Ascending aorta (tissue), 2 donors: ENCODE data around the gene ADAP1. TPM values are rescaled to one million over a fixed set of nuclear protein-coding genes. Genes with fewer than 3 reads are reported as not detected.

Experiments used
- DNase-seq, 2 donors: peaks; one replicate each; pipeline ENCODE4 v3.0.0-alpha.2; 2019; ENCODE audit warnings: low spot score in 2 of 2
- H3K27ac ChIP-seq, 2 donors: fragments of 200-600 bp; sonication (generic); one replicate each; pipeline ENCODE4 v1.5.1; 2016 to 2017; ENCODE audit warnings: mild to moderate bottlenecking in 1 of 2
- H3K27me3 ChIP-seq: fragments of 200-600 bp; sonication (generic); one replicate; pipeline ENCODE4 v1.5.1; 2017
- H3K36me3 ChIP-seq, 2 donors: fragments of 200-600 bp; sonication (generic); one replicate each; pipeline ENCODE4 v1.5.1; 2016
- H3K4me1 ChIP-seq, 2 donors: fragments of 200-600 bp; sonication (generic); one replicate each; pipeline ENCODE4 v1.5.1; 2016 to 2017; ENCODE audit warnings: mild to moderate bottlenecking in 1 of 2
- H3K4me3 ChIP-seq, 2 donors: fragments of 200-600 bp; sonication (generic); one replicate each; pipeline ENCODE4 v1.5.1; 2016 to 2017; ENCODE audit warnings: mild to moderate bottlenecking in 1 of 2
- H3K9me3 ChIP-seq, 2 donors: fragments of 200-600 bp; sonication (generic); one replicate each; pipeline ENCODE4 v1.5.1; 2016
- intact Hi-C: fragments of 100-400 bp; cut with DNase I; formaldehyde crosslinking; loops from one replicate; pipeline ENCODE4 v1.15.1; 2023
- total RNA-seq: library from RNA; depleted of rRNA; stranded (reverse); fragments of >200 nt; gene quantifications from one replicate; pipeline ENCODE4 v1.1.0, GENCODE V29; 2016
- TF ChIP-seq, protein P1 (sequence below), 3 experiments: fragments of 200-600 bp in 2 of 3; fragments of 450-650 bp in 1 of 3; sonication (generic) in 2 of 3; IDR thresholded peaks; one replicate each; pipeline ENCODE4 v1.5.1; 2016 to 2019; ENCODE audit warnings: antibody characterized with exemption in 3 of 3, mild to moderate bottlenecking in 1 of 3, moderate library complexity in 1 of 3

The ADAP1 gene
- total RNA-seq, 1 donor from 2014 or later = 44.5 TPM

DNA sequence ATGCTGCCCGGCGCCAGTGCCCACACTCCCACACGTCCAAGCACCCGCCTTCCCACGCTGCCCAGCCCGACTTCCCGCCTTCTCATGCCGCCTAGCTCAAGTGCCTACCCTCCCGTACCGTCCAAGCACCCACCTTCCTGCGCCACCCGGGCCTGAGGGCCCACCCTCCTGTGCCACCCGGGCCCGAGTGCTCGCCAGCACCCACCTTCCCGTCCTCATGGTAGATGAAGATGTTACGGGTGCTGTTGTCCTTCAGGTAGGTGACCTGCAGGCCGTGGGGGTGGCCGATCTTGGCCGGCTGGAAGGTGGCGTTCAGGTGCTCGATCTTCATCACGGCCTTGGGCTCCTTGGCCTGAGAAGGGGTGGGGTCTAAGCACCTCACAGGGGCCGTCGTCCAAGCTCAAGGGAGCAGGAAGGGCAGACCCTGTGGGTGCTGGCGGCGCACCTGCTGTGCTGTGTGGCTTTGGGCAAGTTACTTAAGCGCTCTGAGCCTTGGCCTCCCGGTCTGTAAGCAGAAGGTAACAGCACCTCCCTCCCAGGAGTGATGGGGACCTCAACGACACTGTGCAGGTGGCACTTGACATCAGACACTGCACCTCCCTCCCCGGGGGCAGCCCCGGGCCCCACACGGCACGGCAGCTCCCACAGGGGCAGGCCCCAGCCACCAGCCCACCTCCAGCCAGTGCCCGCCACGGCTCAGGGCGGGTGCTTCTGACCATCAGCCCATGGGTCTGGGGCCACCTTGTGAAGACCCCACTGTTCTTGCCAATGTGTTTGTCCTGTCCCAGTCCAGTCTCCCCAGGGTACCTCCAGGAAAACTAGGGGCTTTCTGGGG, 50.3 kb downstream of the ADAP1 start:
- Histone ChIP-seq H3K9me3 (no peaks in the 10 kb centered on the region), H3K27ac (no peak overlapping the region), H3K36me3 (no peaks in the 10 kb centered on the region), H3K27me3 (no peaks in the 10 kb centered on the region), H3K4me1 (no peaks in the 10 kb centered on the region), H3K4me3 (peak overlapping the region in 1 of 2 donors; percentile 14)
- DNase-seq = no peak
- intact Hi-C loops = no loop called here
- TF ChIP-seq, protein P1, sequence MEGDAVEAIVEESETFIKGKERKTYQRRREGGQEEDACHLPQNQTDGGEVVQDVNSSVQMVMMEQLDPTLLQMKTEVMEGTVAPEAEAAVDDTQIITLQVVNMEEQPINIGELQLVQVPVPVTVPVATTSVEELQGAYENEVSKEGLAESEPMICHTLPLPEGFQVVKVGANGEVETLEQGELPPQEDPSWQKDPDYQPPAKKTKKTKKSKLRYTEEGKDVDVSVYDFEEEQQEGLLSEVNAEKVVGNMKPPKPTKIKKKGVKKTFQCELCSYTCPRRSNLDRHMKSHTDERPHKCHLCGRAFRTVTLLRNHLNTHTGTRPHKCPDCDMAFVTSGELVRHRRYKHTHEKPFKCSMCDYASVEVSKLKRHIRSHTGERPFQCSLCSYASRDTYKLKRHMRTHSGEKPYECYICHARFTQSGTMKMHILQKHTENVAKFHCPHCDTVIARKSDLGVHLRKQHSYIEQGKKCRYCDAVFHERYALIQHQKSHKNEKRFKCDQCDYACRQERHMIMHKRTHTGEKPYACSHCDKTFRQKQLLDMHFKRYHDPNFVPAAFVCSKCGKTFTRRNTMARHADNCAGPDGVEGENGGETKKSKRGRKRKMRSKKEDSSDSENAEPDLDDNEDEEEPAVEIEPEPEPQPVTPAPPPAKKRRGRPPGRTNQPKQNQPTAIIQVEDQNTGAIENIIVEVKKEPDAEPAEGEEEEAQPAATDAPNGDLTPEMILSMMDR (IDR thresholded peaks at IDR 0.05) = no peak

- H3K27me3 ChIP-seq = no peaks in the 10 kb centered on the region
- H3K36me3 ChIP-seq = peaks cover 0 to 9% of the 10 kb centered on the region in 2 donors
- no peak overlapping the region for H3K27ac ChIP-seq
- TF ChIP-seq, protein P1 (IDR thresholded peaks at IDR 0.05) = no peak
- no peak for DNase-seq
- H3K9me3 ChIP-seq = no peaks in the 10 kb centered on the region
- no peak overlapping the region for H3K4me3 ChIP-seq
- intact Hi-C loops = no loop called here
- H3K4me1 ChIP-seq = no peaks in the 10 kb centered on the region
These were observed 51.5 kb downstream of the ADAP1 start for GRCh38 chr7:902996-903395.

GRCh38 chr7:901388-902154, 52.9 kb downstream of the ADAP1 start:
- no peak overlapping the region for H3K4me3 ChIP-seq
- no peak overlapping the region for H3K27ac ChIP-seq
- no peak for DNase-seq
- no peaks in the 10 kb centered on the region for H3K27me3 ChIP-seq
- peaks cover 11 to 21% of the 10 kb centered on the region in 2 donors for H3K36me3 ChIP-seq
- H3K9me3 ChIP-seq = no peaks in the 10 kb centered on the region
- H3K4me1 ChIP-seq = no peaks in the 10 kb centered on the region
- TF ChIP-seq, protein P1 (IDR thresholded peaks at IDR 0.05) = no peak
- intact Hi-C loops = no loop called here

DNA sequence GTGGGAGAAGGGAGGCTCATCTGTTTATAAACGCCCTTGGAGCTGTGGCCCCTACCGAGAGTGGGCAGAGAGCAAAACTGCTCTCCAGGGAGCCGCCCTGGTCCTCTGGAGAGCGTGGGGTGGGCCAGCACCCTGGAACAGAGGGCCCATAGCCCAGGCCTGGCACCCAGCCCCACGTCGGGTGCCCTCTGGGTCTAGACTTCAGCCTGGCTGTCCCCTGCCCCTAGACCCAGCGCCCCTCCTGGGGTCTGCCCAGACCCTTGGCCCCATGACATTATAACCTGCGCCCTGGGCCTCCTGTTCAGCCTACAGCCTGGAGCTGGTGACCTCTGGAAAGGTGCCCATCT, 53.5 kb downstream of the ADAP1 start:
- H3K4me3 ChIP-seq = no peak overlapping the region
- H3K27ac ChIP-seq = no peak overlapping the region
- H3K4me1 ChIP-seq = no peaks in the 10 kb centered on the region
- DNase-seq = no peak
- intact Hi-C loops = no loop called here
- H3K9me3 ChIP-seq = no peaks in the 10 kb centered on the region
- H3K27me3 ChIP-seq = no peaks in the 10 kb centered on the region
- TF ChIP-seq, protein P1 (IDR thresholded peaks at IDR 0.05) = no peak
- H3K36me3 ChIP-seq = peaks cover 14 to 27% of the 10 kb centered on the region in 2 donors

- Histone ChIP-seq H3K4me3 (no peak overlapping the region), H3K27ac (no peak overlapping the region), H3K36me3 (peaks cover 19 to 32% of the 10 kb centered on the region in 2 donors), H3K27me3 (no peaks in the 10 kb centered on the region), H3K4me1 (no peaks in the 10 kb centered on the region), H3K9me3 (no peaks in the 10 kb centered on the region)
- intact Hi-C loops = no loop called here
- no peak for DNase-seq
- TF ChIP-seq, protein P1 (IDR thresholded peaks at IDR 0.05) = no peak
These were observed 54.0 kb downstream of the ADAP1 start for GRCh38 chr7:900331-901040.
